Spleen (tissue), 11 donors: ENCODE measurements around the gene TRPC4AP. TPM values are rescaled to one million over a fixed set of nuclear protein-coding genes. Genes with fewer than 3 reads are reported as not detected.

Experiments used
- DNase-seq: peaks from one replicate; pipeline ENCODE4 v3.0.0-alpha.2; 2020
- H3K27ac ChIP-seq, 8 donors: fragments of 200-600 bp; sonication (generic) in 7 of 8; 1 replicate in 4 of 8; 2 replicates in 4 of 8; pipeline versions ENCODE4 v1.5.0 to v1.8.0; 2016 to 2021; ENCODE audit warnings: inconsistent platforms in 4 of 8, mild to moderate bottlenecking in 4 of 8, moderate library complexity in 1 of 8
- H3K27me3 ChIP-seq, 7 donors: fragments of 200-600 bp; sonication (generic) in 6 of 7; replicated peaks in 1 of 7; 1 replicate in 4 of 7; 2 replicates in 3 of 7; pipeline versions ENCODE4 v1.5.0 to v1.8.0; 2016 to 2021; ENCODE audit warnings: inconsistent platforms in 3 of 7, mild to moderate bottlenecking in 1 of 7
- H3K36me3 ChIP-seq, 6 donors: fragments of 200-600 bp; sonication (generic) in 5 of 6; 1 replicate in 4 of 6; 2 replicates in 2 of 6; pipeline versions ENCODE4 v1.5.0 to v1.8.0; 2016 to 2021; ENCODE audit warnings: inconsistent platforms in 2 of 6
- H3K4me1 ChIP-seq, 6 donors: fragments of 200-600 bp; sonication (generic) in 5 of 6; 1 replicate in 3 of 6; 2 replicates in 3 of 6; pipeline versions ENCODE4 v1.5.0 to v1.8.0; 2016 to 2021; ENCODE audit warnings: inconsistent platforms in 3 of 6
- H3K4me3 ChIP-seq, 8 donors: fragments of 200-600 bp; sonication (generic) in 7 of 8; 1 replicate in 4 of 8; 2 replicates in 4 of 8; pipeline versions ENCODE4 v1.5.0 to v1.8.0; 2016 to 2021; ENCODE audit warnings: inconsistent platforms in 4 of 8, mild to moderate bottlenecking in 4 of 8, moderate library complexity in 2 of 8
- H3K9me3 ChIP-seq, 8 donors: fragments of 200-600 bp; sonication (generic) in 7 of 8; 1 replicate in 4 of 8; 2 replicates in 4 of 8; pipeline versions ENCODE4 v1.5.0 to v1.8.0; 2016 to 2021; ENCODE audit warnings: inconsistent platforms in 4 of 8
- POLR2A ChIP-seq, 3 donors: fragments of 450-650 bp; IDR thresholded peaks; one replicate each; pipeline ENCODE4 v1.5.1; 2017; ENCODE audit warnings: antibody characterized with exemption in 3 of 3, mild to moderate bottlenecking in 1 of 3
- POLR2AphosphoS5 ChIP-seq, 3 donors: sonication (generic); formaldehyde crosslinking; IDR thresholded peaks; one replicate each; pipeline ENCODE4 v1.5.1; 2017; ENCODE audit warnings: antibody characterized with exemption in 3 of 3
- WGBS, 5 donors: extraction: QIAGEN DNeasy Blood & Tissue Kit in 3 of 5; methylation state at CpG; one replicate each; pipeline versions ENCODE4 v1.1.5 to v1.1.7; 2013 to 2018; 5-methylcytosine and 5-hydroxymethylcytosine counted together
- intact Hi-C: fragments of 100-400 bp; cut with DNase I; formaldehyde crosslinking; loops from one replicate; pipeline ENCODE4 v1.15.0; 2023; ENCODE audit warnings: low total_unique reads
- polyA plus RNA-seq, 3 donors: library from polyadenylated mRNA; stranded (reverse); fragments of 200-250 nt; gene quantifications; one replicate each; pipeline ENCODE4 v1.2.1, GENCODE V29; 2013
- total RNA-seq, 7 donors: library from RNA; depleted of rRNA in 3 of 7; stranded (reverse); fragments of >200 nt in 3 of 7; fragmentation: NEBNext Ultra II Directional in 4 of 7; extraction: Animal tissue kit (Norgen Biotek cat#: 25700) in 4 of 7; gene quantifications; one replicate each; pipeline versions ENCODE4 v1.1.0 to v1.2.1, GENCODE V29; 2016 to 2021
- TF ChIP-seq, protein P1 (sequence below), 11 experiments: fragments of 200-600 bp in 7 of 11; fragments of 450-650 bp in 4 of 11; sonication (generic) in 4 of 11; IDR thresholded peaks in 8 of 11; conservative IDR thresholded peaks in 3 of 11; 1 replicate in 7 of 11; 2 replicates in 4 of 11; pipeline versions ENCODE4 v1.4.0 to v1.8.0; 2016 to 2021; ENCODE audit warnings: antibody characterized with exemption in 11 of 11, inconsistent platforms in 4 of 11, mild to moderate bottlenecking in 1 of 11
- donor health status: healthy with polysubstance abuse.
- donor health status: DM: no; HTN: no; CAD: no; lungs with moderate emphysema.
- donor health status: DM: no; HTN: no; CAD: no.
- donor health status: Bipolar disorder and iron deficiency.
- donor health status: healthy.
- donor health status: DM: no; HTN: no; CAD: no.
- donor health status: DM: yes; HTN: yes; CAD: no.

TRPC4AP gene
- total and polyA plus RNA-seq, 10 donors: 26.3 to 81.7 (median 64.9) TPM

- H3K9me3 ChIP-seq: no peaks in the 10 kb centered on the region
- WGBS, 5 donors: 85 to 97% (median 90%) methylated on average over 4 of the region's 4 CpGs
Observed at GRCh38 chr20:35006531-35006971, 86.1 kb downstream of the TRPC4AP start.

DNA sequence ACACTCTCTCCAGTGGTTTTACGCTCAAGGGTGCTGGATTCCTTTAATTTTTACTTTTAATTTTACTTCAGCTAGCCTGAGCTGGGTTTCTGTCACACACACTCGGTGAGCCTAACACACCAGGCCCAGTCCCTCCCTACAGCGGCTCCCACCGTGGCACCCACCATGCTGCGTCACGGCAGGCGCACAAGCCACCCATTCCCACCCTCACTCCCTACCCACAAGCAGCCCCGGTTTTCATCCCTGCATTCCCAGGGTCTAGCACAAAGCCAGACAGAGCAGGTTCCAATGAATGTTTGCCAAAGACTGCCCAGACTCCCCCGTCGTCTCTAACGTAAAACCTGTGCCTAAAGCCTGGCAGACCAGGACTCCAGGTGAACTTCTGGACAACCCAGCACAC lies 86.6 kb downstream of the TRPC4AP start:
- peaks cover 12 to 30% (median 27%) of the 10 kb centered on the region in 6 donors for H3K4me1 ChIP-seq
- DNase-seq: peak; percentile 40
- H3K27ac ChIP-seq: no peak overlapping the region
- TF ChIP-seq, protein P1, sequence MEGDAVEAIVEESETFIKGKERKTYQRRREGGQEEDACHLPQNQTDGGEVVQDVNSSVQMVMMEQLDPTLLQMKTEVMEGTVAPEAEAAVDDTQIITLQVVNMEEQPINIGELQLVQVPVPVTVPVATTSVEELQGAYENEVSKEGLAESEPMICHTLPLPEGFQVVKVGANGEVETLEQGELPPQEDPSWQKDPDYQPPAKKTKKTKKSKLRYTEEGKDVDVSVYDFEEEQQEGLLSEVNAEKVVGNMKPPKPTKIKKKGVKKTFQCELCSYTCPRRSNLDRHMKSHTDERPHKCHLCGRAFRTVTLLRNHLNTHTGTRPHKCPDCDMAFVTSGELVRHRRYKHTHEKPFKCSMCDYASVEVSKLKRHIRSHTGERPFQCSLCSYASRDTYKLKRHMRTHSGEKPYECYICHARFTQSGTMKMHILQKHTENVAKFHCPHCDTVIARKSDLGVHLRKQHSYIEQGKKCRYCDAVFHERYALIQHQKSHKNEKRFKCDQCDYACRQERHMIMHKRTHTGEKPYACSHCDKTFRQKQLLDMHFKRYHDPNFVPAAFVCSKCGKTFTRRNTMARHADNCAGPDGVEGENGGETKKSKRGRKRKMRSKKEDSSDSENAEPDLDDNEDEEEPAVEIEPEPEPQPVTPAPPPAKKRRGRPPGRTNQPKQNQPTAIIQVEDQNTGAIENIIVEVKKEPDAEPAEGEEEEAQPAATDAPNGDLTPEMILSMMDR (IDR thresholded peaks at IDR 0.05 in 8 of 11, conservative IDR thresholded peaks at IDR 0.05 in 3 of 11): no peak
- peak in 1 of 3 donors; percentile 44 for TF ChIP-seq POLR2AphosphoS5 (IDR thresholded peaks at IDR 0.05)
- no peak for TF ChIP-seq POLR2A (IDR thresholded peaks at IDR 0.05)
- no peaks in the 10 kb centered on the region for H3K27me3 ChIP-seq
- intact Hi-C loops: no loop called here
- peaks cover 3 to 100% (median 100%) of the 10 kb centered on the region in 6 donors for H3K36me3 ChIP-seq
- H3K9me3 ChIP-seq: no peaks in the 10 kb centered on the region
- WGBS, 5 donors: 84 to 98% (median 94%) methylated on average over 11 of the region's 11 CpGs
- no peak overlapping the region for H3K4me3 ChIP-seq

More at GRCh38 chr20:35006531-35006971, 86.1 kb downstream of the TRPC4AP start:
- TF ChIP-seq, protein P1 (IDR thresholded peaks at IDR 0.05 in 8 of 11, conservative IDR thresholded peaks at IDR 0.05 in 3 of 11): no peak
- no peak for TF ChIP-seq POLR2A (IDR thresholded peaks at IDR 0.05)
- TF ChIP-seq POLR2AphosphoS5 (IDR thresholded peaks at IDR 0.05): no peak
- Histone ChIP-seq H3K27ac (no peak overlapping the region), H3K36me3 (peaks cover 3 to 100% (median 100%) of the 10 kb centered on the region in 6 donors), H3K4me3 (no peak overlapping the region), H3K27me3 (no peaks in the 10 kb centered on the region), H3K4me1 (peaks cover 16 to 35% (median 31%) of the 10 kb centered on the region in 6 donors)
- peak; percentile 30 for DNase-seq
- intact Hi-C loops: no loop called here

GRCh38 chr20:35005463-35005961 lies 87.1 kb downstream of the TRPC4AP start:
- DNase-seq: peak; percentile 22
- WGBS, 5 donors: 90 to 98% (median 95%) methylated on average over 7 of the region's 7 CpGs

More at GRCh38 chr20:35005463-35005961, 87.1 kb downstream of the TRPC4AP start:
- H3K27me3 ChIP-seq: no peaks in the 10 kb centered on the region
- peaks cover 11 to 25% (median 22%) of the 10 kb centered on the region in 6 donors for H3K4me1 ChIP-seq
- peaks cover 3 to 100% (median 100%) of the 10 kb centered on the region in 6 donors for H3K36me3 ChIP-seq
- H3K27ac ChIP-seq: no peak overlapping the region
- no peaks in the 10 kb centered on the region for H3K9me3 ChIP-seq
- no peak for TF ChIP-seq POLR2A (IDR thresholded peaks at IDR 0.05)
- TF ChIP-seq, protein P1 (IDR thresholded peaks at IDR 0.05 in 8 of 11, conservative IDR thresholded peaks at IDR 0.05 in 3 of 11): no peak
- no peak for TF ChIP-seq POLR2AphosphoS5 (IDR thresholded peaks at IDR 0.05)
- H3K4me3 ChIP-seq: no peak overlapping the region
- intact Hi-C loops: no loop called here
